HepG2 (cell line): ENCODE data around the gene BCAS1. TPM values are rescaled to one million over a fixed set of nuclear protein-coding genes. Genes with fewer than 3 reads are reported as not detected.

Experiments used
- CBX1 ChIP-seq: IDR thresholded peaks from one replicate; pipeline ENCODE4 v1.6.1; 2016; ENCODE audit warnings: antibody characterized with exemption, low read depth
- EED ChIP-seq: sonication (generic); formaldehyde crosslinking; IDR thresholded peaks from 2 replicates; pipeline ENCODE4 v1.5.0; 2020; ENCODE audit warnings: mild to moderate bottlenecking, missing genetic modification reagents
- FOXO1 ChIP-seq: sonication (generic); formaldehyde crosslinking; IDR thresholded peaks from 2 replicates; pipeline ENCODE4 v1.4.0; 2020; ENCODE audit warnings: missing genetic modification reagents
- GZF1 ChIP-seq: sonication (generic); formaldehyde crosslinking; IDR thresholded peaks from 2 replicates; pipeline ENCODE4 v1.5.1; 2020; ENCODE audit warnings: mild to moderate bottlenecking, missing genetic modification reagents
- HOXA7 ChIP-seq: sonication (generic); formaldehyde crosslinking; IDR thresholded peaks from 2 replicates; pipeline ENCODE4 v1.8.1; 2022; ENCODE audit warnings: mild to moderate bottlenecking, missing genetic modification reagents, moderate library complexity
- ISX ChIP-seq: sonication (generic); formaldehyde crosslinking; conservative IDR thresholded peaks from 2 replicates; pipeline ENCODE4 v1.5.0; 2020; ENCODE audit warnings: missing genetic modification reagents
- NFE2L1 ChIP-seq: sonication (generic); formaldehyde crosslinking; IDR thresholded peaks from 2 replicates; pipeline ENCODE4 v1.4.0; 2020; ENCODE audit warnings: missing genetic modification reagents, mild to moderate bottlenecking, borderline replicate concordance
- NFYB ChIP-seq: sonication (generic); formaldehyde crosslinking; IDR thresholded peaks from 2 replicates; pipeline ENCODE4 v1.4.0; 2020; ENCODE audit warnings: missing genetic modification reagents
- RFX3 ChIP-seq: IDR thresholded peaks from 2 replicates; pipeline ENCODE4 v1.6.1; 2016; ENCODE audit warnings: missing biosample characterization, missing genetic modification reagents
- XRCC5 ChIP-seq: fragments of 200-400 bp; formaldehyde crosslinking; optimal IDR thresholded peaks from 2 replicates; pipeline ENCODE3; 2017; ENCODE audit warnings: mild to moderate bottlenecking, low read length
- ZBTB1 ChIP-seq: sonication (generic); formaldehyde crosslinking; IDR thresholded peaks from 2 replicates; pipeline ENCODE4 v1.4.0; 2020; ENCODE audit warnings: missing genetic modification reagents, borderline replicate concordance
- ZBTB2 ChIP-seq: sonication (generic); formaldehyde crosslinking; IDR thresholded peaks from 2 replicates; pipeline ENCODE4 v1.8.0; 2022; ENCODE audit warnings: low read depth, missing genetic modification reagents
- ZFP36 ChIP-seq: fragments of 150-350 bp; IDR thresholded peaks from 2 replicates; pipeline ENCODE4 v1.6.1; 2018; ENCODE audit warnings: borderline replicate concordance, low read length, low read depth; ENCODE audit not compliant: partially characterized antibody
- ZNF564 ChIP-seq: sonication (generic); formaldehyde crosslinking; IDR thresholded peaks from 2 replicates; pipeline ENCODE4 v1.8.1; 2023; ENCODE audit warnings: mild to moderate bottlenecking, missing genetic modification reagents
- ZNF841 ChIP-seq: sonication (generic); formaldehyde crosslinking; IDR thresholded peaks from 2 replicates; pipeline ENCODE4 v1.8.1; 2023; ENCODE audit warnings: missing genetic modification reagents, borderline replicate concordance
- ZSCAN21 ChIP-seq: sonication (generic); formaldehyde crosslinking; IDR thresholded peaks from 2 replicates; pipeline ENCODE4 v1.8.0; 2022; ENCODE audit warnings: mild to moderate bottlenecking, missing genetic modification reagents, moderate library complexity, borderline replicate concordance
- polyA plus RNA-seq, 8 experiments: library from polyadenylated mRNA; depleted of rRNA in 3 of 8; stranded (reverse) in 7 of 8; unstranded in 1 of 8; fragments of >200 nt; fragmentation: Illumina TruSeq in 4 of 8; extraction: Trizol in 4 of 8; gene quantifications; 2 replicates each; pipeline versions ENCODE4 v1.2.1 to v1.2.3, GENCODE V29; 2011 to 2016; ENCODE audit warnings: low read depth in 4 of 8, missing spikeins in 1 of 8, mixed read lengths in 1 of 8; ENCODE audit not compliant: insufficient read depth in 1 of 8
- total RNA-seq, 5 experiments: library from RNA; depleted of rRNA; stranded (reverse); fragments of >200 nt; fragmentation: Illumina TruSeq; extraction: Trizol; gene quantifications; 2 replicates each; pipeline ENCODE4 v1.2.3, GENCODE V29; 2016; ENCODE audit warnings: low read depth in 1 of 5
- TF ChIP-seq, protein P1 (sequence below): sonication (generic); formaldehyde crosslinking; IDR thresholded peaks from 2 replicates; pipeline ENCODE4 v1.4.0; 2020; ENCODE audit warnings: low read depth, missing genetic modification reagents
- TF ChIP-seq, protein P2 (sequence below), 2 experiments: sonication (generic) in 1 of 2; formaldehyde crosslinking in 1 of 2; IDR thresholded peaks; 2 replicates each; pipeline versions ENCODE4 v1.4.0 to v1.6.1; 2016 to 2020; ENCODE audit warnings: borderline replicate concordance in 1 of 2, low read depth in 1 of 2, mild to moderate bottlenecking in 1 of 2, missing genetic modification reagents in 1 of 2
- TF ChIP-seq, protein P3 (sequence below): sonication (generic); formaldehyde crosslinking; IDR thresholded peaks from 2 replicates; pipeline ENCODE4 v1.5.0; 2020; ENCODE audit warnings: missing genetic modification reagents

BCAS1 gene
- total and polyA plus RNA-seq, 2 of the 13 experiments (the other 11 are each of a cell fraction or from before 2014, with no cell fraction given) = 0.55 to 0.91 TPM

- TF ChIP-seq, protein P1, sequence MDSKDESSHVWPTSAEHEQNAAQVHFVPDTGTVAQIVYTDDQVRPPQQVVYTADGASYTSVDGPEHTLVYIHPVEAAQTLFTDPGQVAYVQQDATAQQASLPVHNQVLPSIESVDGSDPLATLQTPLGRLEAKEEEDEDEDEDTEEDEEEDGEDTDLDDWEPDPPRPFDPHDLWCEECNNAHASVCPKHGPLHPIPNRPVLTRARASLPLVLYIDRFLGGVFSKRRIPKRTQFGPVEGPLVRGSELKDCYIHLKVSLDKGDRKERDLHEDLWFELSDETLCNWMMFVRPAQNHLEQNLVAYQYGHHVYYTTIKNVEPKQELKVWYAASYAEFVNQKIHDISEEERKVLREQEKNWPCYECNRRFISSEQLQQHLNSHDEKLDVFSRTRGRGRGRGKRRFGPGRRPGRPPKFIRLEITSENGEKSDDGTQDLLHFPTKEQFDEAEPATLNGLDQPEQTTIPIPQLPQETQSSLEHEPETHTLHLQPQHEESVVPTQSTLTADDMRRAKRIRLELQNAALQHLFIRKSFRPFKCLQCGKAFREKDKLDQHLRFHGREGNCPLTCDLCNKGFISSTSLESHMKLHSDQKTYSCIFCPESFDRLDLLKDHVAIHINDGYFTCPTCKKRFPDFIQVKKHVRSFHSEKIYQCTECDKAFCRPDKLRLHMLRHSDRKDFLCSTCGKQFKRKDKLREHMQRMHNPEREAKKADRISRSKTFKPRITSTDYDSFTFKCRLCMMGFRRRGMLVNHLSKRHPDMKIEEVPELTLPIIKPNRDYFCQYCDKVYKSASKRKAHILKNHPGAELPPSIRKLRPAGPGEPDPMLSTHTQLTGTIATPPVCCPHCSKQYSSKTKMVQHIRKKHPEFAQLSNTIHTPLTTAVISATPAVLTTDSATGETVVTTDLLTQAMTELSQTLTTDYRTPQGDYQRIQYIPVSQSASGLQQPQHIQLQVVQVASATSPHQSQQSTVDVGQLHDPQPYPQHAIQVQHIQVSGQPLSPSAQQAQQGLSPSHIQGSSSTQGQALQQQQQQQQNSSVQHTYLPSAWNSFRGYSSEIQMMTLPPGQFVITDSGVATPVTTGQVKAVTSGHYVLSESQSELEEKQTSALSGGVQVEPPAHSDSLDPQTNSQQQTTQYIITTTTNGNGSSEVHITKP (CRISPR knock-in tag) = peak; percentile 72; the same call in 1 of the 2 replicates
- TF ChIP-seq, protein P2, sequence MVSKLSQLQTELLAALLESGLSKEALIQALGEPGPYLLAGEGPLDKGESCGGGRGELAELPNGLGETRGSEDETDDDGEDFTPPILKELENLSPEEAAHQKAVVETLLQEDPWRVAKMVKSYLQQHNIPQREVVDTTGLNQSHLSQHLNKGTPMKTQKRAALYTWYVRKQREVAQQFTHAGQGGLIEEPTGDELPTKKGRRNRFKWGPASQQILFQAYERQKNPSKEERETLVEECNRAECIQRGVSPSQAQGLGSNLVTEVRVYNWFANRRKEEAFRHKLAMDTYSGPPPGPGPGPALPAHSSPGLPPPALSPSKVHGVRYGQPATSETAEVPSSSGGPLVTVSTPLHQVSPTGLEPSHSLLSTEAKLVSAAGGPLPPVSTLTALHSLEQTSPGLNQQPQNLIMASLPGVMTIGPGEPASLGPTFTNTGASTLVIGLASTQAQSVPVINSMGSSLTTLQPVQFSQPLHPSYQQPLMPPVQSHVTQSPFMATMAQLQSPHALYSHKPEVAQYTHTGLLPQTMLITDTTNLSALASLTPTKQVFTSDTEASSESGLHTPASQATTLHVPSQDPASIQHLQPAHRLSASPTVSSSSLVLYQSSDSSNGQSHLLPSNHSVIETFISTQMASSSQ (IDR thresholded peaks at IDR 0.05; ENCODE audit: low read depth) = no peak
- TF ChIP-seq, protein P2 (CRISPR knock-in tag; IDR thresholded peaks at IDR 0.05; ENCODE audit: borderline replicate concordance) = no peak
- TF ChIP-seq HOXA7 = no peak
- peak; percentile 69; the same call in 1 of the 2 replicates for TF ChIP-seq ZSCAN21 (CRISPR knock-in tag)
- peak; percentile 79 for TF ChIP-seq FOXO1
- TF ChIP-seq ISX = no peak
- no peak for TF ChIP-seq ZNF841
- TF ChIP-seq CBX1 = peak; percentile 66
- TF ChIP-seq XRCC5 = peak; percentile 97
- no peak for TF ChIP-seq RFX3 (CRISPR knock-in tag)
- TF ChIP-seq, protein P3, sequence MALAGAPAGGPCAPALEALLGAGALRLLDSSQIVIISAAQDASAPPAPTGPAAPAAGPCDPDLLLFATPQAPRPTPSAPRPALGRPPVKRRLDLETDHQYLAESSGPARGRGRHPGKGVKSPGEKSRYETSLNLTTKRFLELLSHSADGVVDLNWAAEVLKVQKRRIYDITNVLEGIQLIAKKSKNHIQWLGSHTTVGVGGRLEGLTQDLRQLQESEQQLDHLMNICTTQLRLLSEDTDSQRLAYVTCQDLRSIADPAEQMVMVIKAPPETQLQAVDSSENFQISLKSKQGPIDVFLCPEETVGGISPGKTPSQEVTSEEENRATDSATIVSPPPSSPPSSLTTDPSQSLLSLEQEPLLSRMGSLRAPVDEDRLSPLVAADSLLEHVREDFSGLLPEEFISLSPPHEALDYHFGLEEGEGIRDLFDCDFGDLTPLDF (CRISPR knock-in tag) = no peak; the same call in 1 of the 2 replicates
- no peak for TF ChIP-seq NFYB (CRISPR knock-in tag)
- TF ChIP-seq GZF1 (CRISPR knock-in tag) = no peak
- TF ChIP-seq ZNF564 (CRISPR knock-in tag) = no peak
- no peak for TF ChIP-seq EED
- TF ChIP-seq ZFP36 = peak; percentile 71
- TF ChIP-seq ZBTB1 (CRISPR knock-in tag) = no peak
- TF ChIP-seq NFE2L1 (CRISPR knock-in tag) = no peak
- TF ChIP-seq ZBTB2 (CRISPR knock-in tag) = no peak
These were observed 32.8 kb upstream of the BCAS1 start (continued) for GRCh38 chr20:54103067-54103761.
